ENCODE data around the gene BRIP1. TPM values are rescaled to one million over a fixed set of nuclear protein-coding genes. Genes with fewer than 3 reads are reported as not detected.

The BRIP1 gene
- total and polyA plus RNA-seq, 8 donors: 0.31 to 10.8 (median 0.89) TPM; not detected in 1

DNA sequence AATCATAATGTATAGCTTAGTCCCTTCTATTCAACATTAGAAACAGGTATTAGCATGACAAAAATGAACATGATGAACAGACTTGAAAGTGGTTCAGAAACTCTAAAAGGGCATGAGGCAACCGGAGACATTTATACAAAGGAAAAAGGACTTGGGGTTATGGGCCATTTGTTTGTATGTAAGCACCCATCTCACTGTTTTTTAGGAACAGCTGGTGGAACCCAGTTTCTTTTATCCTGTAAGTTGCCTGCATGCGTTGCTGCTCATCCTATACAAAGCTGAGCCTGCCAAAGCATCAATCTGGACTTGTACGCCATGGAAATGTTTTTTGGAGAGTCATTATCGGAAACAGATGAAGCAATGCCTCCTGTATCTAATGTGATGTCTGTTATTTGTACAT, 200.0 kb downstream of the BRIP1 start:
- 68 to 85% (median 79%) methylated on average over 4 of the region's 4 CpGs for WGBS, 5 donors
- Histone ChIP-seq H3K9me3 (no peaks in the 10 kb centered on the region), H3K27me3 (no peaks in the 10 kb centered on the region), H3K4me3 (no peak overlapping the region), H3K4me1 (no peaks in the 10 kb centered on the region), H3K36me3 (no peaks in the 10 kb centered on the region), H3K27ac (no peak overlapping the region)
- intact Hi-C loops (cut with DNase I; ENCODE audit: low total_unique reads): no loop called here
- TF ChIP-seq EP300 (IDR thresholded peaks at IDR 0.05): no peak
- TF ChIP-seq, protein P1, sequence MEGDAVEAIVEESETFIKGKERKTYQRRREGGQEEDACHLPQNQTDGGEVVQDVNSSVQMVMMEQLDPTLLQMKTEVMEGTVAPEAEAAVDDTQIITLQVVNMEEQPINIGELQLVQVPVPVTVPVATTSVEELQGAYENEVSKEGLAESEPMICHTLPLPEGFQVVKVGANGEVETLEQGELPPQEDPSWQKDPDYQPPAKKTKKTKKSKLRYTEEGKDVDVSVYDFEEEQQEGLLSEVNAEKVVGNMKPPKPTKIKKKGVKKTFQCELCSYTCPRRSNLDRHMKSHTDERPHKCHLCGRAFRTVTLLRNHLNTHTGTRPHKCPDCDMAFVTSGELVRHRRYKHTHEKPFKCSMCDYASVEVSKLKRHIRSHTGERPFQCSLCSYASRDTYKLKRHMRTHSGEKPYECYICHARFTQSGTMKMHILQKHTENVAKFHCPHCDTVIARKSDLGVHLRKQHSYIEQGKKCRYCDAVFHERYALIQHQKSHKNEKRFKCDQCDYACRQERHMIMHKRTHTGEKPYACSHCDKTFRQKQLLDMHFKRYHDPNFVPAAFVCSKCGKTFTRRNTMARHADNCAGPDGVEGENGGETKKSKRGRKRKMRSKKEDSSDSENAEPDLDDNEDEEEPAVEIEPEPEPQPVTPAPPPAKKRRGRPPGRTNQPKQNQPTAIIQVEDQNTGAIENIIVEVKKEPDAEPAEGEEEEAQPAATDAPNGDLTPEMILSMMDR (IDR thresholded peaks at IDR 0.05): no peak
- TF ChIP-seq POLR2A (IDR thresholded peaks at IDR 0.05): no peak
- TF ChIP-seq POLR2AphosphoS5 (IDR thresholded peaks at IDR 0.05): no peak
- no peak for DNase-seq

DNA sequence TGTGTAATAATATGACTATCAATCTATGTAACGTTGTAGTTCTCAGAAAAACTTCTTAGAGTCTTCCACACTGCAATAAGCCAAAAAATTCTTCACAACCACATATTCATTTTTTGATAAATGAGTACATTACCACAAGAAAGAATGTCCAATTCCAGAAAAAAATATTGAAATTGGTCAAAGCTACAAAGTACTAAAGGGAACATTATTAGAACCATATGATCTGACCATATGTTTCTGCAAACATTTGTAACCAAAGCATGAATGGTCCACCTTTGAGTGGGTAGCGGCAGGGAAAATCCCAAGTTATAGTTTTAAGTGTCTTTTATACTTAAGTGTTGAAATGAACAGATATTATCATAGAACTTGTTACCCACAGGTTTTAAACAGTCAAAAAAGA, 200.6 kb downstream of the BRIP1 start:
- DNase-seq: no peak
- no peaks in the 10 kb centered on the region for H3K27me3 ChIP-seq
- intact Hi-C loops (cut with DNase I; ENCODE audit: low total_unique reads): no loop called here
- no peak overlapping the region for H3K27ac ChIP-seq
- no peaks in the 10 kb centered on the region for H3K4me1 ChIP-seq
- TF ChIP-seq EP300 (IDR thresholded peaks at IDR 0.05): no peak
- TF ChIP-seq POLR2A (IDR thresholded peaks at IDR 0.05): no peak
- TF ChIP-seq POLR2AphosphoS5 (IDR thresholded peaks at IDR 0.05): no peak
- TF ChIP-seq, protein P1 (IDR thresholded peaks at IDR 0.05): no peak
- no peak overlapping the region for H3K4me3 ChIP-seq
- no peaks in the 10 kb centered on the region for H3K36me3 ChIP-seq
- 81 to 88% (median 86%) methylated on average over 2 of the region's 2 CpGs for WGBS, 5 donors
- no peaks in the 10 kb centered on the region for H3K9me3 ChIP-seq

DNA sequence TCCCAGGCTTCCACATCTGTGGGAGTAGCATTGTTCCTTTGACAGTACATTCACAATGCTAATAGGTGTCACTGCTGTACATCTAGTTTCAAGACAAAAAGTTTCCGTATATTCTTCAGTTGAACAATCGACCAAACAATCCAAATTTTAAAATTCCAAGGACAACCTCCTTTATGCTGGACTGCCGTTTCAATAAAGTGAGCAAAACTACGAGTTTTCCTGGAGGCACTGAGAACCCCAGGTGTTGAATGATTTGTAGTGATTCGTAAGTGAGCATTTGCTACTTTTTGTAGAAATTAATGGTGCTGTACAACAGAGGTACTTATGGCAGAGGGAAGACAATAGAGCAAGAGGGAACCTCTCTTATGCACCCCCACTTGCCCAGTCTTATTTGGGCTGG, 201.1 kb downstream of the BRIP1 start:
- TF ChIP-seq POLR2A (IDR thresholded peaks at IDR 0.05): no peak
- TF ChIP-seq, protein P1 (IDR thresholded peaks at IDR 0.05): no peak
- TF ChIP-seq POLR2AphosphoS5 (IDR thresholded peaks at IDR 0.05): no peak
- no peak for TF ChIP-seq EP300 (IDR thresholded peaks at IDR 0.05)
- 86 to 96% (median 88%) methylated on average over 5 of the region's 5 CpGs for WGBS, 5 donors
- Histone ChIP-seq H3K27ac (no peak overlapping the region), H3K27me3 (no peaks in the 10 kb centered on the region), H3K9me3 (no peaks in the 10 kb centered on the region), H3K4me1 (no peaks in the 10 kb centered on the region), H3K36me3 (no peaks in the 10 kb centered on the region), H3K4me3 (no peak overlapping the region)
- DNase-seq: no peak
- intact Hi-C loops (cut with DNase I; ENCODE audit: low total_unique reads): no loop called here

DNA sequence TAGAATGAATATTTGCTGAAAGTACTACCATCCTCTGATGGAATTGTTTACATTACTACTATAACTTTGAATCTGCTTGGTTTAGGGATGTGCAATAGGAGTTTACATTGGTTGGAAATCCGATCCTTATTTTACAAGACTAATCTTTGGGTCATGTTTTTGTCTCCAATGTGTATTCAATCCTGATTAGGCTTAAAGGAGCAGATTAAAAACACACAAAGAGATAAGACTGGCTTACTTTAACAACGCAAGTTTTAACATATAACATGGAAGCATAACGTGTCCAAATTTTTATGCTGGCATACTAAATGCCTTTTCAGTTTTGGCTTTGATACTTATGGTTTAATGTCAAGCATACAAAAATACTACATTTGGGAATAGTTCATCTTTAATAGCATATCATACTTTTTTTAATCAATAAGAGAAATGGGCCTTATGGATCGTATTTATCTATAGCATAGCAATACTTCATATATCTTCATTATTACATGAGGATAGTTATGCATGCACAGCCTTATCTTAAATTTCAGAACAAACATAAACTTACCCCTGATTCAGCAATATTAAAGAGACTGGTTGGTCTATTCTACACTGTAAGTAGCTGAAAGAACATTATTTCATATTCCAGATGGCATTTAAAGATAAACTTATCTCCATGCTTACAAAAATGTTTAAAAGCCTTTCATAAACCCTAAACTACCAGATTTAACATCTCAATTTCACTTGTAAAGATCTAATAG, 202.4 kb downstream of the BRIP1 start:
- no peaks in the 10 kb centered on the region for H3K27me3 ChIP-seq
- intact Hi-C loops (cut with DNase I; ENCODE audit: low total_unique reads): no loop called here
- no peak for TF ChIP-seq EP300 (IDR thresholded peaks at IDR 0.05)
- TF ChIP-seq, protein P1 (IDR thresholded peaks at IDR 0.05): no peak
- no peak for TF ChIP-seq POLR2A (IDR thresholded peaks at IDR 0.05)
- 34 to 52% (median 36%) methylated on average over 4 of the region's 4 CpGs for WGBS, 5 donors
- no peaks in the 10 kb centered on the region for H3K36me3 ChIP-seq
- no peak for DNase-seq
- H3K4me1 ChIP-seq: no peaks in the 10 kb centered on the region
- H3K9me3 ChIP-seq: no peaks in the 10 kb centered on the region
- no peak overlapping the region for H3K4me3 ChIP-seq
- H3K27ac ChIP-seq: no peak overlapping the region

All from stomach (tissue), 9 donors.